Endothelial cell of umbilical vein (primary cell): ENCODE results near the gene KLHL11. TPM values are rescaled to one million over a fixed set of nuclear protein-coding genes. Genes with fewer than 3 reads are reported as not detected.

Source experiments
- BruUV-seq: library from RNA; stranded (reverse); fragments of 400-500 nt; replicated peaks from 2 replicates; lab custom pipeline; 2021; lab: Mats Ljungman, UMichigan
- CTCF ChIA-PET: fragments of 300-600, 350-600 bp; sonication (Branson Sonifier 250); formaldehyde crosslinking; loops from one replicate; lab custom pipeline; 2021; ENCODE audit warnings: antibody characterized with exemption, inconsistent platforms; lab: Charles Lee
- POLR2A ChIA-PET: fragments of 300-600, 350-600 bp; sonication (Branson Sonifier 250); formaldehyde crosslinking; loops from one replicate; lab custom pipeline; 2021; ENCODE audit warnings: antibody characterized with exemption, inconsistent platforms; lab: Charles Lee
- DNase-seq: peaks from one replicate; pipeline ENCODE4 v3.0.0-alpha.2; 2011; ENCODE audit warnings: low read depth, low spot score
- FAIRE-seq: peaks from 2 replicates; lab custom pipeline; 2011; peaks lifted over from hg19 to GRCh38; lab: Jason Lieb, UNC
- H2AFZ ChIP-seq: 2 replicates; pipeline ENCODE4 v1.6.0; 2012; ENCODE audit warnings: low read depth, low read length, control low read depth, inconsistent platforms
- H3K27ac ChIP-seq: 2 replicates; pipeline ENCODE4 v1.5.1; 2011; ENCODE audit warnings: low read depth, mild to moderate bottlenecking, control low read depth, low read length, moderate library complexity; ENCODE audit not compliant: insufficient read depth
- H3K27me3 ChIP-seq, 2 experiments: 2 replicates each; pipeline versions ENCODE4 v1.6.0 to v1.6.1; 2011; ENCODE audit warnings: low read length in 2 of 2, mixed read lengths in 1 of 2; ENCODE audit not compliant: control insufficient read depth in 2 of 2, insufficient read depth in 2 of 2
- H3K36me3 ChIP-seq, 2 experiments: 2 replicates in 1 of 2; 3 replicates in 1 of 2; pipeline ENCODE4 v1.5.1; 2011; ENCODE audit warnings: low read length in 2 of 2, mild to moderate bottlenecking in 1 of 2, moderate library complexity in 1 of 2; ENCODE audit not compliant: control insufficient read depth in 2 of 2, insufficient read depth in 2 of 2; ENCODE audit errors: extremely low read depth in 1 of 2
- H3K4me1 ChIP-seq: 3 replicates; pipeline ENCODE4 v1.5.1; 2011; ENCODE audit warnings: mild to moderate bottlenecking, low read length; ENCODE audit not compliant: control insufficient read depth, insufficient read depth; ENCODE audit errors: extremely low read depth
- H3K4me2 ChIP-seq: 2 replicates; pipeline ENCODE4 v1.6.1; 2011; ENCODE audit warnings: low read length, control low read depth, mixed read lengths; ENCODE audit not compliant: insufficient read depth
- H3K4me3 ChIP-seq, 3 experiments: fragments of 200-600 bp in 1 of 3; sonication (generic), shearing (Covaris generic) in 1 of 3; replicated peaks in 1 of 3; 2 replicates each; pipeline ENCODE4 v1.5.1; 2011 to 2016; ENCODE audit warnings: control low read depth in 3 of 3, low read length in 3 of 3, mild to moderate bottlenecking in 2 of 3, inconsistent platforms in 1 of 3, low read depth in 1 of 3, moderate library complexity in 1 of 3; ENCODE audit not compliant: insufficient read depth in 1 of 3
- H3K79me2 ChIP-seq: 2 replicates; pipeline ENCODE4 v1.6.0; 2012; ENCODE audit warnings: low read length, inconsistent platforms; ENCODE audit not compliant: control insufficient read depth, insufficient read depth
- H3K9ac ChIP-seq: replicated peaks from 2 replicates; pipeline ENCODE3; 2011; ENCODE audit warnings: low read length, control low read depth; ENCODE audit not compliant: insufficient read depth; ENCODE audit errors: extremely low read depth
- H3K9me1 ChIP-seq: replicated peaks from 3 replicates; pipeline ENCODE4 v1.6.0; 2011; ENCODE audit warnings: mild to moderate bottlenecking, low read length; ENCODE audit not compliant: control insufficient read depth, insufficient read depth; ENCODE audit errors: extremely low read depth
- H3K9me3 ChIP-seq: replicated peaks from 2 replicates; pipeline ENCODE4 v1.5.1; 2012; ENCODE audit warnings: low read length, inconsistent platforms; ENCODE audit not compliant: control insufficient read depth, insufficient read depth
- H4K20me1 ChIP-seq: replicated peaks from 2 replicates; pipeline ENCODE3; 2011; ENCODE audit warnings: mild to moderate bottlenecking, low read length; ENCODE audit not compliant: control insufficient read depth, insufficient read depth; ENCODE audit errors: extremely low read depth
- CTCF ChIP-seq, 2 donors: IDR thresholded peaks; 1 replicate in 1 of 2; 2 replicates in 1 of 2; pipeline ENCODE4 v1.5.1; 2011; ENCODE audit warnings: low read length in 2 of 2, mild to moderate bottlenecking in 2 of 2, moderate library complexity in 2 of 2, control low read depth in 1 of 2, inconsistent platforms in 1 of 2, low read depth in 1 of 2; ENCODE audit not compliant: insufficient read depth in 1 of 2; ENCODE audit errors: extremely low read depth in 1 of 2
- EZH2 ChIP-seq: IDR thresholded peaks from 2 replicates; pipeline ENCODE4 v1.6.1; 2012; ENCODE audit warnings: borderline replicate concordance, low read depth, mild to moderate bottlenecking, moderate library complexity, low read length, inconsistent platforms; ENCODE audit not compliant: severe bottlenecking
- FOS ChIP-seq: IDR thresholded peaks from 2 replicates; pipeline ENCODE4 v1.6.1; 2011; ENCODE audit warnings: mild to moderate bottlenecking, low read length, moderate library complexity, borderline replicate concordance; ENCODE audit not compliant: insufficient read depth
- GATA2 ChIP-seq: IDR thresholded peaks from 2 replicates; pipeline ENCODE4 v1.7.0; 2011; ENCODE audit warnings: low read depth, mild to moderate bottlenecking, moderate library complexity, mixed read lengths, low read length; ENCODE audit not compliant: insufficient read length, insufficient read depth
- JUN ChIP-seq: IDR thresholded peaks from 2 replicates; pipeline ENCODE4 v1.6.1; 2011; ENCODE audit warnings: borderline replicate concordance, low read depth; ENCODE audit not compliant: insufficient read length, insufficient read depth
- MAX ChIP-seq: IDR thresholded peaks from 2 replicates; pipeline ENCODE4 v1.6.1; 2011; ENCODE audit not compliant: insufficient read depth, insufficient read length
- MYC ChIP-seq: IDR thresholded peaks from one replicate; pipeline ENCODE4 v1.6.1; 2011; ENCODE audit warnings: mild to moderate bottlenecking, low read depth, low read length
- POLR2A ChIP-seq: IDR thresholded peaks from 2 replicates; pipeline ENCODE4 v1.6.1; 2012; ENCODE audit warnings: low read depth, mild to moderate bottlenecking, control low read depth, low read length
- POLR2AphosphoS5 ChIP-seq: IDR thresholded peaks from 2 replicates; pipeline ENCODE4 v1.6.1; 2012; ENCODE audit warnings: low read depth, mild to moderate bottlenecking, control low read depth, low read length, moderate library complexity; ENCODE audit not compliant: insufficient read depth
- dilution Hi-C: fragments of 300-500 bp; cut with MboI; formaldehyde crosslinking; loops from one replicate; pipeline ENCODE4 v1.15.0; 2019; ENCODE audit warnings: low sequenced_read_pairs; ENCODE audit not compliant: extremely low pct_ligation_motif_present
- intact Hi-C: fragments of 100-400 bp; cut with micrococcal nuclease; formaldehyde crosslinking; loops from one replicate; pipeline ENCODE4 v1.10.0; 2022
- polyA plus RNA-seq, 4 experiments: library from polyadenylated mRNA; depleted of rRNA in 3 of 4; stranded (reverse) in 3 of 4; unstranded in 1 of 4; fragments of >200 nt; gene quantifications; 2 replicates each; pipeline versions ENCODE4 v1.2.1 to v1.2.3, GENCODE V29; 2011 to 2012; ENCODE audit warnings: missing spikeins in 1 of 4
- total RNA-seq: library from RNA; stranded (reverse); gene quantifications from 2 replicates; pipeline ENCODE4 v1.2.3, GENCODE V29; 2021

KLHL11 gene
- total and polyA plus RNA-seq, 2 donors (not counting 3 experiments of a cell fraction or from before 2014, with no cell fraction given), result 3.1 to 11.0 TPM

DNA sequence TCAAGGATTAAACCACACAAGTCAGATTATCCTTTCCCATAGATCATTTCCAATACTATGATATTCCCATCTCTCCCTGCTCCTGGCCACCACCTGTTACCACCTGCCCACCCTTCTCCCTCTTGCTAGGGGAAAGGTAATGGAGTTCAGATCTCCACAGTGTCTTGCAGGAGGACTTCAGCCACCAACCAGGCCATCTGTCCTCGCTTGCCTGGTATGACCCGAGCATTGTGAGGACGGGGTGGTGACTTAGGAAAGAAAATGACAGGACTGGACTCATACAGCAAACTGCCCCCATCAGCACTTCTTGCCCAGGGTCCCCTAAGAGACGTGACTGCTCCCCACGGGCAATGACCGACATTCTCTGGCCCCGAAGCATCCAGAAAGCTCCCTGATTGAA is 41.6 kb downstream of the KLHL11 start:
- H4K20me1 ChIP-seq, result no peaks in the 10 kb centered on the region
- H3K36me3 ChIP-seq, result peaks cover 6 to 26% of the 10 kb centered on the region in 2 experiments
- ChIA-PET POLR2A (interaction anchor here (0.6 kb wide), 1 partner anchor 13 kb away, joined by 7 read pairs; no protein-coding TSS in a partner anchor), CTCF (interaction anchor here (1.1 to 1.4 kb wide), 3 partner anchors 12 to 86 kb away, joined by 3 to 4 read pairs (median 3); partner anchors contain the start of genes KLHL11 and P3H4)
- no peaks in the 10 kb centered on the region for H3K27me3 ChIP-seq
- FAIRE-seq, result no peak
- intact Hi-C loops, result no loop called here
- no peaks in the 10 kb centered on the region for H3K9me1 ChIP-seq
- no peak for DNase-seq
- no peak overlapping the region for H3K27ac ChIP-seq
- BruUV-seq, result no TSS peak
- no peak overlapping the region for H3K9ac ChIP-seq
- H2AFZ ChIP-seq, result no peak overlapping the region
- no peak overlapping the region for H3K4me3 ChIP-seq
- no peaks in the 10 kb centered on the region for H3K79me2 ChIP-seq
- no peaks in the 10 kb centered on the region for H3K4me1 ChIP-seq
- dilution Hi-C loops, result no loop called here
- no peaks in the 10 kb centered on the region for H3K9me3 ChIP-seq
- H3K4me2 ChIP-seq, result no peak overlapping the region
- TF ChIP-seq POLR2AphosphoS5 (no peak), FOS (no peak), EZH2 (no peak)

DNA sequence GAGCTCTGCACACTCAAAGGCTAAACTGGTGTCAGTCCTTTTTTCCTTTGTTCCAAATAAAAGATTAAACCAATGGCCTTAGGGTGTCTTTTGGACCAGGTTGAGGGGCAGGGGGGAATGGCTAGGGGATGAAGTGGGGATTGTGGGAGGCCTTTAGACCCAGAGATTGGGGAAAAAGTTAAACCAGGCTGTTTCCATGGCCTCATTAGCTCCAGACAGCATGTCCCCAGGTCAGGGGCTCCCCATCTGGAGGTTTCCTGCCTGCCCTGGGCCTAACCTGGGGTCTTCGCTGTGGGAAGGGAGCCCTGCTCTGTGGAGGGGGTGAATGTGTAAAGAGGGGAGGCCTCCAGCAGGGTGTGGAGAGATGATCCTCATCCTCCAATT is 42.1 kb downstream of the KLHL11 start:
- H3K36me3 ChIP-seq, result peaks cover 5 to 30% of the 10 kb centered on the region in 2 experiments
- no peak overlapping the region for H3K9ac ChIP-seq
- H3K9me1 ChIP-seq, result no peaks in the 10 kb centered on the region
- H3K4me2 ChIP-seq, result no peak overlapping the region
- no TSS peak for BruUV-seq
- no peak for DNase-seq
- no peaks in the 10 kb centered on the region for H3K79me2 ChIP-seq
- ChIA-PET CTCF (interaction anchor here (0.9 to 1.1 kb wide), 2 partner anchors 11 kb away, joined by 3 read pairs; partner anchors contain the start of gene P3H4), POLR2A (interaction anchor here (0.6 kb wide), 1 partner anchor 13 kb away, joined by 7 read pairs; no protein-coding TSS in a partner anchor)
- H4K20me1 ChIP-seq, result no peaks in the 10 kb centered on the region
- FAIRE-seq, result no peak
- H3K27ac ChIP-seq, result no peak overlapping the region
- H3K4me1 ChIP-seq, result no peaks in the 10 kb centered on the region
- no peaks in the 10 kb centered on the region for H3K27me3 ChIP-seq
- dilution Hi-C loops, result no loop called here
- no peaks in the 10 kb centered on the region for H3K9me3 ChIP-seq
- intact Hi-C loops, result no loop called here
- TF ChIP-seq CTCF (IDR thresholded peaks at IDR 0.05; ENCODE audit: extremely low read depth in 1 of 2, insufficient read depth in 1 of 2, low read depth in 1 of 2, low read length in 2 of 2) (no peak), GATA2 (no peak), MAX (no peak), POLR2AphosphoS5 (no peak), JUN (no peak), EZH2 (no peak), POLR2A (no peak), FOS (no peak), MYC (no peak)
- no peak overlapping the region for H2AFZ ChIP-seq
- H3K4me3 ChIP-seq, result no peak overlapping the region
